ENCODE results near the gene TXNRD3.

DNA sequence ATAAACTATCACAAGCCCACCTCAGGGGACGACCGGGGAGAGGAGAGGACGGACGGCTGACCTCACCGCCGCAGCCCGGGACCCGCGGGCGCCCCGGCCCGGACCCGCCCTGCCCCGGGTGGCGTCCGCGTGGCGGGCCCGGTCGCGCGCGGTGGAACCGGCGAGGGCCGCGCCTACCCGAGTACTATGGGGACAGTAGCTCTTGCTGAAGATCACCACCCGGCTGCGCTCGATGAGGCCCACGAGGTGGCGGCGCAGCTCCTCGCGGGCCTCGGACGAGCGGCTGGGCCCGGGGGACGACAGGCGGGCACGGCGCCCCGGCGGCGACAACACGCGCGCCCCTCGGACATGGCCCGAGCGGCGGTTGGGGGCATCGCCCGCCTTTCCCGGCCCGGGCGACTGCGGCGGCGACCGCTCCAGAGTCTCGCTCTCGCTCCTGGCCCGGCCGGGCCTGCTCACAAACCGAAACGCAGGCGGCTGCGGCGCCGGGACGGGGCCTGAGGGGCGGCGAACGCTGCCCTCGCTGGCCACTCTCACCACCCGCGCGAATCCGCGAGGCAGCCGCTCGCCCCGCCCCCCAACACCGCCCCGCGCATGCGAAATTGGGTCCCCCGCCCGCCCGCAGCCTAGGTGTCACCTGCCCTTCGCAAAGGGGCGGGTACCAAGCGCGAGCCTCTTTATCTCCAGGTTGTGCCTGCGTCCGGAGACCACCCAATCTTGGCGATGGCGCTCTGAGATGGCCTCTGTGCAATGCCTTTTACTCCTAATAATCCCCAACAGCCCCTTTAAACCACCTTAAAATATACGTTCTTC is at the start of gene TXNRD3:
- TF ChIP-seq, protein P1, sequence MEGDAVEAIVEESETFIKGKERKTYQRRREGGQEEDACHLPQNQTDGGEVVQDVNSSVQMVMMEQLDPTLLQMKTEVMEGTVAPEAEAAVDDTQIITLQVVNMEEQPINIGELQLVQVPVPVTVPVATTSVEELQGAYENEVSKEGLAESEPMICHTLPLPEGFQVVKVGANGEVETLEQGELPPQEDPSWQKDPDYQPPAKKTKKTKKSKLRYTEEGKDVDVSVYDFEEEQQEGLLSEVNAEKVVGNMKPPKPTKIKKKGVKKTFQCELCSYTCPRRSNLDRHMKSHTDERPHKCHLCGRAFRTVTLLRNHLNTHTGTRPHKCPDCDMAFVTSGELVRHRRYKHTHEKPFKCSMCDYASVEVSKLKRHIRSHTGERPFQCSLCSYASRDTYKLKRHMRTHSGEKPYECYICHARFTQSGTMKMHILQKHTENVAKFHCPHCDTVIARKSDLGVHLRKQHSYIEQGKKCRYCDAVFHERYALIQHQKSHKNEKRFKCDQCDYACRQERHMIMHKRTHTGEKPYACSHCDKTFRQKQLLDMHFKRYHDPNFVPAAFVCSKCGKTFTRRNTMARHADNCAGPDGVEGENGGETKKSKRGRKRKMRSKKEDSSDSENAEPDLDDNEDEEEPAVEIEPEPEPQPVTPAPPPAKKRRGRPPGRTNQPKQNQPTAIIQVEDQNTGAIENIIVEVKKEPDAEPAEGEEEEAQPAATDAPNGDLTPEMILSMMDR (conservative IDR thresholded peaks at IDR 0.05 in 1 of 2, IDR thresholded peaks at IDR 0.05 in 1 of 2; ENCODE audit: low read depth in 1 of 2, low read length in 2 of 2) = no peak
- TF ChIP-seq EZH2 (IDR thresholded peaks at IDR 0.05; ENCODE audit: low read length, missing control alignments) = no peak

All from fibroblast of lung (primary cell).